SK-N-SH treated with all-trans-retinoic acid at 6 μM for 48 hours (cell line): ENCODE data around the gene SYNPO2.
"Not testable (repeated sequence)": the region's sequence is repeated elsewhere in the genome, so short reads cannot be mapped to it uniquely, and the experiment has no call there.

ENCODE experiments used
- ATAC-seq: fragments of 200-7000 bp; cut with Tn5 transposase; 3 replicates; pipeline ENCODE4 v1.9.1; 2020; ENCODE audit warnings: mild to moderate bottlenecking, moderate library complexity
- ARNTL ChIP-seq: fragments of 450-650 bp; formaldehyde crosslinking; IDR thresholded peaks from 2 replicates; pipeline ENCODE4 v1.5.0; 2020; ENCODE audit warnings: low read depth, mild to moderate bottlenecking, moderate library complexity, borderline replicate concordance
- BACH2 ChIP-seq: fragments of 250-450 bp; sonication (Bioruptor Pico); IDR thresholded peaks from 2 replicates; pipeline ENCODE4 v1.9.0; 2021; ENCODE audit warnings: mild to moderate bottlenecking, borderline replicate concordance
- CREB5 ChIP-seq: fragments of 250-450 bp; sonication (Bioruptor Pico); IDR thresholded peaks from 2 replicates; pipeline ENCODE4 v1.5.1; 2020; ENCODE audit warnings: low read depth, mild to moderate bottlenecking, moderate library complexity
- CSDC2 ChIP-seq: fragments of 250-450 bp; sonication (Bioruptor Pico); IDR thresholded peaks from 2 replicates; pipeline ENCODE4 v1.5.0; 2020; ENCODE audit warnings: mild to moderate bottlenecking, moderate library complexity
- CSRNP3 ChIP-seq: fragments of 250-450 bp; sonication (Bioruptor Pico); IDR thresholded peaks from 2 replicates; pipeline ENCODE4 v1.5.1; 2021; ENCODE audit warnings: mild to moderate bottlenecking, moderate library complexity
- ESRRG ChIP-seq: fragments of 250-450 bp; sonication (Bioruptor Pico); IDR thresholded peaks from 2 replicates; pipeline ENCODE4 v1.6.1; 2021; ENCODE audit warnings: mild to moderate bottlenecking
- GLIS3 ChIP-seq: fragments of 250-450 bp; sonication (Bioruptor Pico); IDR thresholded peaks from 2 replicates; pipeline ENCODE4 v1.5.0; 2020; ENCODE audit warnings: mild to moderate bottlenecking, moderate library complexity
- ISL1 ChIP-seq: fragments of 250-450 bp; sonication (Bioruptor Pico); IDR thresholded peaks from 2 replicates; pipeline ENCODE4 v2.1.2; 2022; ENCODE audit warnings: mild to moderate bottlenecking, moderate library complexity
- OSR1 ChIP-seq: fragments of 250-450 bp; sonication (Bioruptor Pico); IDR thresholded peaks from 2 replicates; pipeline ENCODE4 v1.8.0; 2022; ENCODE audit warnings: moderate library complexity, mild to moderate bottlenecking, inconsistent platforms
- PATZ1 ChIP-seq: fragments of 250-450 bp; sonication (Bioruptor Pico); IDR thresholded peaks from 2 replicates; pipeline ENCODE4 v1.8.0; 2020; ENCODE audit warnings: mild to moderate bottlenecking, moderate library complexity, borderline replicate concordance
- PPARA ChIP-seq: fragments of 250-450 bp; sonication (Bioruptor Pico); IDR thresholded peaks from 2 replicates; pipeline ENCODE4 v1.5.0; 2020; ENCODE audit warnings: mild to moderate bottlenecking, borderline replicate concordance
- SNAI2 ChIP-seq: fragments of 250-450 bp; sonication (Bioruptor Pico); IDR thresholded peaks from 2 replicates; pipeline ENCODE4 v1.5.0; 2020; ENCODE audit warnings: mild to moderate bottlenecking, moderate library complexity
- TCF4 ChIP-seq: fragments of 250-450 bp; sonication (Bioruptor Pico); IDR thresholded peaks from 2 replicates; pipeline ENCODE4 v1.8.0; 2021; ENCODE audit warnings: mild to moderate bottlenecking, moderate library complexity, borderline replicate concordance
- ZC3H10 ChIP-seq: fragments of 250-450 bp; sonication (Bioruptor Pico); IDR thresholded peaks from 2 replicates; pipeline ENCODE4 v1.5.1; 2021; ENCODE audit warnings: mild to moderate bottlenecking, moderate library complexity
- ZFP3 ChIP-seq: fragments of 250-450 bp; sonication (Bioruptor Pico); IDR thresholded peaks from 2 replicates; pipeline ENCODE4 v1.5.0; 2020; ENCODE audit warnings: mild to moderate bottlenecking, moderate library complexity
- ZFP30 ChIP-seq: fragments of 450-650 bp; formaldehyde crosslinking; IDR thresholded peaks from 2 replicates; pipeline ENCODE4 v1.5.0; 2022; ENCODE audit warnings: mild to moderate bottlenecking, moderate library complexity
- ZNF565 ChIP-seq: fragments of 450-650 bp; formaldehyde crosslinking; conservative IDR thresholded peaks from 2 replicates; pipeline ENCODE4 v1.5.0; 2020; ENCODE audit warnings: low read depth, mild to moderate bottlenecking, moderate library complexity
- ZNF70 ChIP-seq: fragments of 450-650 bp; formaldehyde crosslinking; IDR thresholded peaks from 2 replicates; pipeline ENCODE4 v1.5.0; 2020; ENCODE audit warnings: mild to moderate bottlenecking, moderate library complexity
- ZNF8 ChIP-seq: fragments of 450-650 bp; formaldehyde crosslinking; IDR thresholded peaks from 2 replicates; pipeline ENCODE4 v1.5.0; 2020; ENCODE audit warnings: mild to moderate bottlenecking, moderate library complexity
- TF ChIP-seq, protein P1 (sequence below): fragments of 250-450 bp; sonication (Bioruptor Pico); IDR thresholded peaks from 2 replicates; pipeline ENCODE4 v1.5.0; 2020; ENCODE audit warnings: mild to moderate bottlenecking, moderate library complexity

Gene SYNPO2

GRCh38 chr4:118869808-118870342, 18.8 kb upstream of the SYNPO2 start (continued):
- no peak for TF ChIP-seq CSRNP3 (CRISPR knock-in tag)

GRCh38 chr4:118872181-118872580, 16.5 kb upstream of the SYNPO2 start:
- ATAC-seq = no peak

GRCh38 chr4:118877797-118878196, 10.9 kb upstream of the SYNPO2 start:
- TF ChIP-seq PATZ1 (CRISPR knock-in tag) (no peak), ZNF8 (CRISPR knock-in tag) (peak; percentile 96)
- no peak for ATAC-seq

More at GRCh38 chr4:118872181-118872580, 16.5 kb upstream of the SYNPO2 start:
- TF ChIP-seq ESRRG (CRISPR knock-in tag) = no peak

GRCh38 chr4:118878507-118878906, 10.1 kb upstream of the SYNPO2 start:
- not testable (repeated sequence) for ATAC-seq

DNA sequence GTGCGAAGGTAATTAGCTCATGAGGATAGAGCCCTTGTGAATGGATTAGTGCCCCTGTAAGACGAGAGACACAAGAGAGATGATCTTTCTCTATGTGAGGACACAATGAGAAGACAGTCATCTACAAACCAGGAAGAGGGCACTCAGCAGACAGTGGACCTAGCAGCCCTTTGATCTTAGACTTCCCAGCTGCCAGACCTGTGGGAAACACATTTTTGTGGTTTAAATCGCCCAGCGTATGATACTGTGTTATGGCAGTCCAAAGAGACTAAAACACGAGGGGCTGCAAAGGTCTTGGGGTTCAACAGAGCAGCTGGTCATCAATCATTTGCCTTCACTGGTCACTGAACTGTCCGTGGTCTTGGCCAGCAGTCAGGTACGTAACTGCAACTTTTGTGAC, 9.2 kb upstream of the SYNPO2 start:
- no peak for ATAC-seq
- TF ChIP-seq ZFP30 (CRISPR knock-in tag) (no peak), ESRRG (CRISPR knock-in tag) (no peak)
- TF ChIP-seq, all 23 proteins: peak for 0

GRCh38 chr4:118881512-118882146, 7.0 kb upstream of the SYNPO2 start:
- no peak for ATAC-seq
- TF ChIP-seq ZFP30 (CRISPR knock-in tag) (no peak), OSR1 (CRISPR knock-in tag) (no peak), SNAI2 (CRISPR knock-in tag) (no peak), ZFP3 (CRISPR knock-in tag) (no peak), PPARA (CRISPR knock-in tag) (no peak), GLIS3 (CRISPR knock-in tag) (no peak), ZNF70 (CRISPR knock-in tag) (no peak), TCF4 (CRISPR knock-in tag) (no peak), ISL1 (CRISPR knock-in tag) (no peak), ZC3H10 (no peak), ZNF565 (CRISPR knock-in tag) (no peak), BACH2 (CRISPR knock-in tag) (no peak), ARNTL (CRISPR knock-in tag) (no peak), CSRNP3 (CRISPR knock-in tag) (no peak), CSDC2 (CRISPR knock-in tag) (no peak), PATZ1 (CRISPR knock-in tag) (no peak), CREB5 (CRISPR knock-in tag) (no peak)
- TF ChIP-seq, protein P1, sequence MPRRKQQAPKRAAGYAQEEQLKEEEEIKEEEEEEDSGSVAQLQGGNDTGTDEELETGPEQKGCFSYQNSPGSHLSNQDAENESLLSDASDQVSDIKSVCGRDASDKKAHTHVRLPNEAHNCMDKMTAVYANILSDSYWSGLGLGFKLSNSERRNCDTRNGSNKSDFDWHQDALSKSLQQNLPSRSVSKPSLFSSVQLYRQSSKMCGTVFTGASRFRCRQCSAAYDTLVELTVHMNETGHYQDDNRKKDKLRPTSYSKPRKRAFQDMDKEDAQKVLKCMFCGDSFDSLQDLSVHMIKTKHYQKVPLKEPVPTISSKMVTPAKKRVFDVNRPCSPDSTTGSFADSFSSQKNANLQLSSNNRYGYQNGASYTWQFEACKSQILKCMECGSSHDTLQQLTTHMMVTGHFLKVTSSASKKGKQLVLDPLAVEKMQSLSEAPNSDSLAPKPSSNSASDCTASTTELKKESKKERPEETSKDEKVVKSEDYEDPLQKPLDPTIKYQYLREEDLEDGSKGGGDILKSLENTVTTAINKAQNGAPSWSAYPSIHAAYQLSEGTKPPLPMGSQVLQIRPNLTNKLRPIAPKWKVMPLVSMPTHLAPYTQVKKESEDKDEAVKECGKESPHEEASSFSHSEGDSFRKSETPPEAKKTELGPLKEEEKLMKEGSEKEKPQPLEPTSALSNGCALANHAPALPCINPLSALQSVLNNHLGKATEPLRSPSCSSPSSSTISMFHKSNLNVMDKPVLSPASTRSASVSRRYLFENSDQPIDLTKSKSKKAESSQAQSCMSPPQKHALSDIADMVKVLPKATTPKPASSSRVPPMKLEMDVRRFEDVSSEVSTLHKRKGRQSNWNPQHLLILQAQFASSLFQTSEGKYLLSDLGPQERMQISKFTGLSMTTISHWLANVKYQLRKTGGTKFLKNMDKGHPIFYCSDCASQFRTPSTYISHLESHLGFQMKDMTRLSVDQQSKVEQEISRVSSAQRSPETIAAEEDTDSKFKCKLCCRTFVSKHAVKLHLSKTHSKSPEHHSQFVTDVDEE = no peak
